ENCODE measurements around the gene LIPC. TPM values are rescaled to one million over a fixed set of nuclear protein-coding genes. Genes with fewer than 3 reads are reported as not detected.

The LIPC gene
- total RNA-seq, 2 experiments from 2014 or later, result 0.61 to 1.2 TPM

DNA sequence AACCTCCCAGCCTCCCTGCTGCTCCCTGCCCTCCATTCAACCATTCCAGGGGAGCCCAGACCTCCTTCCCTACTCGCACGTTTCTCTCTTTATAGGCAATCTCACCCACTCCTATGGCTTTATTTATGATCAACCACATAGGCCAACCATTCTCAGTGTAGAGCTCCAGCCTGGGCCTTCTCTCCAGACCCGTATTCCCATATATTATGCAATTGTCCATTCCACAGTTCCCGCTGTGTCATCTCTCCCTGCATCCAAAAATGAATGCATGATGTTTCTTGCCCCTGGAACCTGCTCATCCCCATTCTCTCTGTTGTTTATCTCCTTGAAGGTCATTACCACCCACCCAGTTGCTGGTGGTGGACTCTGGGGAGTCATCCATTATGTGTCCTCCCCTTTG is 140.7 kb downstream of the LIPC start:
- DNase-seq (no peak), ATAC-seq (ENCODE audit: poor library complexity) (no peak)
- Histone ChIP-seq H3K4me1 (ENCODE audit: insufficient read depth, low read length) (peaks cover 7% of the 10 kb centered on the region), H3K27ac (ENCODE audit: low read depth in 1 of 2, low read length in 2 of 2) (no peak overlapping the region), H3K27me3 (ENCODE audit: control insufficient read depth in 1 of 2, insufficient read depth in 2 of 2, low read length in 2 of 2) (no peaks in the 10 kb centered on the region), H3K36me3 (ENCODE audit: insufficient read depth, low read length) (no peaks in the 10 kb centered on the region), H3K4me3 (ENCODE audit: low read length) (no peak overlapping the region), H3K9me3 (ENCODE audit: control insufficient read depth in 1 of 2, insufficient read depth in 1 of 2, low read length in 2 of 2) (no peaks in the 10 kb centered on the region)
- H3K27me3 Mint-ChIP-seq, result no peaks in the 10 kb centered on the region
- TF ChIP-seq, protein P1, sequence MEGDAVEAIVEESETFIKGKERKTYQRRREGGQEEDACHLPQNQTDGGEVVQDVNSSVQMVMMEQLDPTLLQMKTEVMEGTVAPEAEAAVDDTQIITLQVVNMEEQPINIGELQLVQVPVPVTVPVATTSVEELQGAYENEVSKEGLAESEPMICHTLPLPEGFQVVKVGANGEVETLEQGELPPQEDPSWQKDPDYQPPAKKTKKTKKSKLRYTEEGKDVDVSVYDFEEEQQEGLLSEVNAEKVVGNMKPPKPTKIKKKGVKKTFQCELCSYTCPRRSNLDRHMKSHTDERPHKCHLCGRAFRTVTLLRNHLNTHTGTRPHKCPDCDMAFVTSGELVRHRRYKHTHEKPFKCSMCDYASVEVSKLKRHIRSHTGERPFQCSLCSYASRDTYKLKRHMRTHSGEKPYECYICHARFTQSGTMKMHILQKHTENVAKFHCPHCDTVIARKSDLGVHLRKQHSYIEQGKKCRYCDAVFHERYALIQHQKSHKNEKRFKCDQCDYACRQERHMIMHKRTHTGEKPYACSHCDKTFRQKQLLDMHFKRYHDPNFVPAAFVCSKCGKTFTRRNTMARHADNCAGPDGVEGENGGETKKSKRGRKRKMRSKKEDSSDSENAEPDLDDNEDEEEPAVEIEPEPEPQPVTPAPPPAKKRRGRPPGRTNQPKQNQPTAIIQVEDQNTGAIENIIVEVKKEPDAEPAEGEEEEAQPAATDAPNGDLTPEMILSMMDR (IDR thresholded peaks at IDR 0.05), result no peak
- H3K36me3 Mint-ChIP-seq (ENCODE audit: low read depth), result no peaks in the 10 kb centered on the region
- no peak overlapping the region for H3K27ac Mint-ChIP-seq
- peaks cover 2% of the 10 kb centered on the region for H3K9me3 Mint-ChIP-seq
- intact Hi-C loops (cut with DNase I, micrococcal nuclease), result no loop called here
- peaks cover 16% of the 10 kb centered on the region for H3K4me1 Mint-ChIP-seq (ENCODE audit: low read depth)
- H3K4me3 Mint-ChIP-seq, result no peak overlapping the region
- ChIA-PET POLR2A (no interaction called here), CTCF (no interaction called here)

DNA sequence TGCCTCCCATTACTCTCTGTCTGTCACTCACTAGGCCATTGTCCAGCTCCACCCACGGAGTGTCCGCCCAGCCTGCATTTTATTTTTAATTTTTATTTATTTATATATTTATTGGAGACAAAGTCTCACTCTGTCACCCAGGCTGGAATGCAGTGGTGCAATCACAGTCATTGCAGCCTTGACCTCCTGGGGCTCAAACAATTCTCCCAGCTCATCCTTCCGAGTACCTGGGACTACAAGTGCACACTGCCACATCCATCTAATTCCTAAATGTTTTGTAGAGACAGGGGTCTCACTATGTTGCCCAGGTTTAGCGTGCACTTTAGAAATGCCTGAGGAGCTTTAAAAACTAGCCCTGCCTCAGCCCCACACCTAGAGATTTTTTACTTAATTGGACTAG is 141.5 kb downstream of the LIPC start:
- POLR2A ChIA-PET, result no interaction called here

DNA sequence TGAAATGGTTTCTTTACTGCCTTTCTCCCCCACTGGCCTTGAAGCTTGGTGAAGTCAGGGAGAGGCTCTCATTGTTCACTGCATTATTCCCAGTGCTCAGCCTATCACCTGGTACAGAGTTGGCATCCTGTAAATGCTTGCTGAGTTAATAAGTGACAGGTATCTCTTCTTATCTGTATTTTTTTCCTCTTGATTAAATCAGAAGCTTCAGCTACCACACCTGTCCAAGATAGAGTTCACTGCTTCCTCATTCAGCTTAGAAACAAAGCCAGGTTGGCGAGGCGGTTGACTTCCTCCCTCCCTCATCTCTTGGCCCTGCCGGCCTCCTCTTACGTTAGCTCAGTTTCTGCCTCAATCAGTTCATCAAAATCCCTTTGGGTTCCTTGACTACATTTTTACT is 142.8 kb downstream of the LIPC start:
- Histone ChIP-seq H3K4me3 (ENCODE audit: low read length) (no peak overlapping the region), H3K36me3 (ENCODE audit: insufficient read depth, low read length) (no peaks in the 10 kb centered on the region), H3K27ac (ENCODE audit: low read depth in 1 of 2, low read length in 2 of 2) (no peak overlapping the region), H3K27me3 (ENCODE audit: control insufficient read depth in 1 of 2, insufficient read depth in 2 of 2, low read length in 2 of 2) (no peaks in the 10 kb centered on the region), H3K9me3 (ENCODE audit: control insufficient read depth in 1 of 2, insufficient read depth in 1 of 2, low read length in 2 of 2) (no peaks in the 10 kb centered on the region), H3K4me1 (ENCODE audit: insufficient read depth, low read length) (peaks cover 3% of the 10 kb centered on the region)
- no peaks in the 10 kb centered on the region for H3K36me3 Mint-ChIP-seq (ENCODE audit: low read depth)
- no peaks in the 10 kb centered on the region for H3K27me3 Mint-ChIP-seq
- TF ChIP-seq, protein P1 (IDR thresholded peaks at IDR 0.05), result no peak
- ChIA-PET POLR2A (interaction anchor here (1.2 kb wide), 1 partner anchor 175 kb away, joined by 5 read pairs; the partner anchor contains the start of gene ADAM10), CTCF (no interaction called here)
- DNase-seq, result no peak
- no peak overlapping the region for H3K4me3 Mint-ChIP-seq
- H3K27ac Mint-ChIP-seq, result no peak overlapping the region
- no peak for ATAC-seq (ENCODE audit: poor library complexity)
- no peaks in the 10 kb centered on the region for H3K9me3 Mint-ChIP-seq
- peaks cover 7% of the 10 kb centered on the region for H3K4me1 Mint-ChIP-seq (ENCODE audit: low read depth)
- intact Hi-C loops (cut with DNase I, micrococcal nuclease), result no loop called here

More for the DNA sequence above, 141.5 kb downstream of the LIPC start:
- ATAC-seq (ENCODE audit: poor library complexity) (no peak), DNase-seq (no peak)
- Mint-ChIP-seq H3K27me3 (no peaks in the 10 kb centered on the region), H3K36me3 (ENCODE audit: low read depth) (no peaks in the 10 kb centered on the region), H3K4me3 (no peak overlapping the region), H3K27ac (no peak overlapping the region), H3K4me1 (ENCODE audit: low read depth) (peaks cover 12% of the 10 kb centered on the region), H3K9me3 (peaks cover 2% of the 10 kb centered on the region)
- no peak overlapping the region for H3K27ac ChIP-seq (ENCODE audit: low read depth in 1 of 2, low read length in 2 of 2)
- H3K4me1 ChIP-seq (ENCODE audit: insufficient read depth, low read length), result peaks cover 3% of the 10 kb centered on the region
- H3K9me3 ChIP-seq (ENCODE audit: control insufficient read depth in 1 of 2, insufficient read depth in 1 of 2, low read length in 2 of 2), result no peaks in the 10 kb centered on the region
- TF ChIP-seq, protein P1 (IDR thresholded peaks at IDR 0.05), result no peak
- no peaks in the 10 kb centered on the region for H3K27me3 ChIP-seq (ENCODE audit: control insufficient read depth in 1 of 2, insufficient read depth in 2 of 2, low read length in 2 of 2)
- no peaks in the 10 kb centered on the region for H3K36me3 ChIP-seq (ENCODE audit: insufficient read depth, low read length)
- CTCF ChIA-PET, result no interaction called here
- no peak overlapping the region for H3K4me3 ChIP-seq (ENCODE audit: low read length)
- intact Hi-C loops (cut with DNase I, micrococcal nuclease), result no loop called here
